KBM-7 (cell line): Measurements from ENCODE around the gene CLVS2.

ENCODE experiments used
- DNase-seq: peaks from one replicate; pipeline ENCODE4 v3.0.0-alpha.2; 2015
- in situ Hi-C: fragments of 300-500 bp; cut with MboI; formaldehyde crosslinking; loops from 2 replicates; pipeline ENCODE4 v1.14.3; 2020; ENCODE audit warnings: low sequenced_read_pairs, low pct_unique_long_range_greater_than_20kb, mixed read lengths

CLVS2 gene

GRCh38 chr6:123105561-123105960 lies 109.5 kb downstream of the CLVS2 start:
- in situ Hi-C loops = no loop called here
- DNase-seq = no peak

GRCh38 chr6:123116370-123116769 lies 120.3 kb downstream of the CLVS2 start:
- in situ Hi-C loops = no loop called here

GRCh38 chr6:123117145-123117908 lies 121.3 kb downstream of the CLVS2 start:
- in situ Hi-C loops = no loop called here
- DNase-seq = no peak

More at GRCh38 chr6:123116370-123116769, 120.3 kb downstream of the CLVS2 start:
- no peak for DNase-seq

- in situ Hi-C loops = no loop called here
- no peak for DNase-seq
Measured at GRCh38 chr6:123118811-123119210, 122.8 kb downstream of the CLVS2 start.
